Activated naive CD8-positive, alpha-beta T cell treated with anti-CD3 and anti-CD28 coated beads, Interleukin-2, amount 50 U/mL, for 16 hours (primary cell): Measurements from ENCODE around the gene YBX3.
"Not testable (repeated sequence)": the region's sequence is repeated elsewhere in the genome, so short reads cannot be mapped to it uniquely, and the experiment has no call there.

Experiments
- DNase-seq: peaks from one replicate; pipeline ENCODE4 v3.0.0-alpha.2; 2020; ENCODE audit warnings: low read depth, low spot score

Gene YBX3

DNA sequence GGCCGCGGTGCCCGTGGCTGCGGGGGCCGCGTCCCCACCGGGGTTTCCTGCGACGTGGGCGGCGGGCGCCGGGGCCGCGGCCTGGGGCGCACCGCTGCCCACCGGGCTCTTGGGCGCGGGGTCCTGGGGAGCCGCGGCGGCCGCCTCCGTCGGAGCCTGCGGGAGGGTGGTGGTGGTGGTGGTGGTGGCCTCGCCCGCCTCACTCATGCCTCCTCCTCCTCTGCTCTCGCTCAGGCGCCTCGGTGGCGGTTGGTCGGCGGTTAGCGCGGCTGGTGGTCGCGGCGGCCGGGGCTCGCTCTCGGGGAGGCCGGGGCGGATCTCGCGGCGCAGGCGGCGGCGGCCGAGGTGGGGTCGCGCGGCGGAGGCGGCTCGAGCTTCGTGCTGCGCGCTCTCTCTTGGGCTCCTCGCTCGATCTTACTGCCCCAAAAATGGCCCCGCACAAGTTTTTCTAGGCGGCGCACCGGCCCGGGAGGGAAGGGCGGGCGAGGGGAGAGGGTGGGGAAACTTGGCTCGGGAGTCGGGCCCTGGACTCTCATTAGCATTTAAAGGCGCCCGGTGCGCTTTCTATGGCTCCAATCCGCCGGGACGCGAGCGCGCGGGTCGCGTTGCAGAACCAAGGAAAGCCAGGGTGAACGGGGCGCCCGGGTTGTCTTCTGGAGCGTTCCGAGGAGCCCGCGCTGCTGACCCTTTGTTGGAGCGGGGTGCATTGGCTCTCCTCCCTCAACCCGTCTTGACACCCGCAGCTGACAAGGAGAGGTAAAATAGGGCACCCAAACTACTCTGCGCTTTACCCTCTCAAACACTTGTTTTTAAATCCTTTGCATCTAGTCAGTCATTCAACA, at the start of gene YBX3:
Gene YBX3 (minus strand): TSS at position 419 of the 842 bp plus-strand sequence. CDS start 212 bp downstream, at position 207.
- peak; percentile 41 for DNase-seq

DNA sequence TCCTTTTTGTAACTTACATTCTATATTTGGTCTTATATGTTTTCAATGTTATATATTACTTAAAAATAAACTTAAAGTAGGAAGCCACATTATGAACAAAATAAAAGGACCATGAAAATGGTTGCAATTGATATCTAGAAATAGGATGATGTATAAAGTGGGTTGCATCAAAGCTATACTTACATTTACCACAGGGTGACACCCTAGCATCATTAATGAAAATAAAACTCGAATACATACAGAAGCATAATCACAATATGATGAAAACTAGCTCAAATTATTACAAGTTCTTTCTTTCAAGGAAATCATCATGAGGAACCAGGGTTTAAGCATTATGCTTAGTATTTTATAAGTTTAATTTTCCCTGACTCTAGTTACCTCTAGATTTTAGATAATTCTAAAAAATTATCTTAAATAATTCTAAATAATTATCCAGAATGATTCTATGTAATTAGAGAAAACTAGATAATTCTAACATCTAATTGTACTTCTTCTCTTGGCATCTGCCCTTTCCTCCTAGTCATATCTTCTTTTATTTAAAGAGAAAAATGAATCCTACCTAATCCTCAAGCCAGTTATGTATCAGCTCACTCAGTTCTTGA, 48.1 kb upstream of the YBX3 start:
- no peak for DNase-seq

DNA sequence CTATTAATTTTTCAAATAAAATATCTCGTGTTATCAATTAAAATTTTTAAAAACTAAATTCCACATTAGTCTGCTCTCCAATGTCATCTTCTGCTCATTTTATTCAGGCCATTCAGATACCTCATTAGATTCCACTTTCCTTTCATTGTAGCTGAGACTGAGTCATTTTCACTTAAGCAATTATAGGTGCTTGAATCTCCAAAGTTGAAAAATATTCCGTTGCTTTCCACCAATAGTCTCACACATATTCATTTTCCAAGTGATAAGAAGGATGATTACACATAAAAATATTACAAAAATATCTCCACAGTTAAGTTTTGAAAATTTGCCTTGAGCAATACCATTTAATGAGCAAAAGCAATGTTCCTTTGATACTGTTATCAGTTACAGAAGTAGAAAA, 36.5 kb upstream of the YBX3 start:
- no peak for DNase-seq

DNA sequence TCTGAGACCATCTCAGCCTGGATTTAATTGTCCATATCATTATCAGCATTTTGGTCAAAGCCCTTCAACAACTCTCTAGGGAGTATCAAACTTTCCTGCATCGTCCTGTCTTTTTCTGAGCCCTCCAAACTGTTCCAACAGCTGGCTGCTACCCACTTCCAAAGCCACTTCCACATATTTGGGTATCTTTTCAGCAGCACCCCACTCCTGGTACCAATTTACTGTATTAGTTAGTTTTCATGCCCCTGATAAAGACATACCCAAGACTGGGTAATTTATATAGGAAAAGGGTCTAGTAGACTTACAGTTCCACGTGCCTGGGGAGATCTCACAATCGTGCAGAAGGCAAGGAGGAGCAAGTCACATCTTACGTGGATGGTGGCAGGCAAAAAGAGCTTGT, 33.1 kb upstream of the YBX3 start:
- DNase-seq = no peak

DNA sequence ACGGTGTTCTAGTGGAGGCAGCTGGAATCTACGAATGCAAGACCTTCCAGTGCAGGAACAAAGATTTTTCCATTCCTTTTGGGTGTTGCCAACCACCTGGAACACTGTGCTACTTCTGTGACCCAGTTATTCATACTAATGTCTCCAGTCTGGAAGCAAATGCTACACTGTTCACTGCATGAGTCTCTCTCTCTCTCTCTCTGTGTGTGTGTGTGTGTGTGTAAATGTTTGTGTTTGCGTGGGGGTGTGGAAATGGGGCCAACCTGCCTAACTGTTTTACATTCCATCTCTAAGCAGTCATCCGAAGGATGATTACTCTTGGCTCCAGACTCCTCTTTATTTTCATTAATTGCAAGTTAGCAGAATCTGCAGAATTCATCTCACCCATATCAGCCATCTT, 29.9 kb upstream of the YBX3 start:
- DNase-seq = no peak

DNA sequence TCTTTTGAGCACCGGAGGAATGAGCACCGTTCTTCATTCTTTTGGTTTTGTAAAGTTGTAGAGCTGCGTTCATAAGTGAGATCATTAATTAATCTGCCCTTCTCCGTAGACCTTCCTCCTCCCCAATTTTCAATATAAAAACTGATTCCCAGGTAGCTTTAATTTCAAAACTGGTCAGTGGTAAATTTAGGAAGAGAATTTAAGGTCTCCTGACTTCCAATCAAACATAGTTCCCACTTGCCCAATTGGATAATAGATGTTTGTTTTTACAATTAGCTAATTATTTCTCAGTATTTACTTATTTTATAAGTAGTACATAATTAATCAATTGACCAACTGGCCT, 27.2 kb upstream of the YBX3 start:
- no peak for DNase-seq

- peak; percentile 45 for DNase-seq
These were observed 26.7 kb upstream of the YBX3 start for GRCh38 chr12:10749700-10750384.

DNA sequence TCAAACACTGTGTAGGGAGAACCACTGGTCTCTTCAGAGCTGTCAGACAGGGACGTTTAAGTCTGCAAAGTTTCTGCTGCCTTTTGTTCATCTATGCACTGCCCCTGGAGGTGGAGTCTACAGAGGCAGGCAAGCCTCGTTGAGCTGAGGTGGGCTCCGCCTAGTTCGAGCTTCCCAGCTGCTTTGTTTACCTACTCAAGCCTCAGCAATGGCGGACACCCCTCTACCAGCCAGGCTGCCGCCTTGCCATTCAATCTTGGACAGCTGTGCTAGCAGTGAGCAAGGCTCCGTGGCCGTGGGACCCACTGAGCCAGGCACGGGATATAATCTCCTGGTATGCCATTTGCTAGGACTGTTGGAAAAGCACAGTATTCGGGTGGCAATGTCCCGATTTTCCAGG, 24.6 kb upstream of the YBX3 start:
- DNase-seq = no peak

- not testable (repeated sequence) for DNase-seq
These were observed 20.3 kb upstream of the YBX3 start for GRCh38 chr12:10743420-10743819.

DNA sequence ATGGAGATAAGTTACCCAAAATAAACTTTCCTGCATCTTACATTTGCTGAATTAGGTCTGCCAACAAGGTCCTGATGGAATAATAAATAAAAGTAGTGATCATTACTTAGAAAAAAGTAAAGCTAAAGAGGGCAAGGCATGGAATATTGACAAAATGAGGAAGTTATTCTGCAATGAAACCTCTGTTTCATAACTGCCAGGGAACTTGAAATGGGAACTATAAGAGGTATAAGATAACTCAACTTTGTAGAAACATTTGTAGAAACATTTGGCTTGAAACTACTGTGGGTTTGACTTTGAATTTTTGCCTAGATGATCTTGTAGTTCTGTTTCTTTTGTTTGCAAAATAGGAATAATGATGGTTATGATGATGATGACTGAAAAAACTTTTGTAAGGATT, 18.7 kb upstream of the YBX3 start:
- DNase-seq = no peak

GRCh38 chr12:10740182-10740581, 17.1 kb upstream of the YBX3 start:
- no peak for DNase-seq

GRCh38 chr12:10739157-10740118, 16.3 kb upstream of the YBX3 start:
- no peak for DNase-seq

DNA sequence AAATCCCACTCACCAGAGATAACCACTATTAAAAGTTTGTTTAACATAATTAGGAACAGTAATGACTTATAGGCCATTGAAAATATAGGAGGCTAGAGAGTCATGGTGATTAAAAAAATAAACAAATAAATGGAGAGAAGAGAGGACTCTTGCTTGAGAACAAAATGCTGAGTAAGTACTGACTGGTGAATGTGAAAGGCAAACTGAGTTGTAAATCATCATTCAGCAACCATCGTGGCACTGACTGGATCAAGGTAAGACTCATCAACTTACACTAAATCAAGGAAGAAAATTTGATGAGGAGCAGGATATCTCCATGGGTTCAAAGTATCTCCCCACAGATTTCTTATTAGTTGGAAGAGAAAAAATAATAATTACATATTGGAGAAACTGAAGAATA, 14.1 kb upstream of the YBX3 start:
- DNase-seq = no peak

GRCh38 chr12:10736463-10736862, 13.3 kb upstream of the YBX3 start:
- DNase-seq = no peak

GRCh38 chr12:10735428-10735827, 12.3 kb upstream of the YBX3 start:
- no peak for DNase-seq

GRCh38 chr12:10732549-10732948, 9.4 kb upstream of the YBX3 start:
- no peak for DNase-seq

- no peak for DNase-seq
These were observed 8.9 kb upstream of the YBX3 start for GRCh38 chr12:10732066-10732465.

GRCh38 chr12:10730559-10730958, 7.4 kb upstream of the YBX3 start:
- no peak for DNase-seq

GRCh38 chr12:10728091-10728490, 5.0 kb upstream of the YBX3 start:
- no peak for DNase-seq

DNA sequence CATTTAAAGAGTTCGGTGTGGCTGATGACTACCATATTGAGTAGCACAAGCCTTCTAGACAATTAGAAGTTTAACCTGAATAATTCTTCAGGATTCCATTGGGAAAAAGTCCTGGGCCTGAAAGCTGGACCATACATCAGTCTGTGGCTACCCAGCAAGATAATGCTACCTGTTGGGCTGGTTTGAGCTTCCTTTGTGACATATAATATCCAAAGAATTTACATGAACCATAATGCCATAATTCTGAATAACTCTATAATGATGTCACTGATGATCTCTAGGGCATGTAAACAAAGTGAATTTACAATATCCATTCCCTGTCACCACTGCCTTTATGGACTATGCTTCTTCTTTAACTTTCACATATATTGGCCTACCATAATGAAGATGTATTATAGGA, 3.8 kb upstream of the YBX3 start:
- no peak for DNase-seq

DNA sequence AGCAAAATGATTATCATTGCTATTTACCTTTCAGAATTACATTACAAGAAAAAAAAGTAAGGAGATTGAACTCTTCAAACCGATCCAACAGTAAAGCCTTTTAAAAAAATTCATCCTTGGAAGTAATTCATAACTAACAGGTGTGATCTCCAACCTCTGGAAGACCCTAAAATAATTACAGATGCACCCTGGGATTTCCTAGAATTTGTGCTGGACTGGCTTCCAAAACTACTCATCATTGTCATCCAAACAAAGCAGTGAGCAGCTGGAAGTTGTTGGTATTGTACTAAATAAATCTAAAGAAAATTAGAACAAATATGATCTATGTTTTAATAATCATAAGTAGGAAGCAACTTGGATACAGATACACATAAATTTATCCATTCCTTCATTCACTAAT, 1.9 kb upstream of the YBX3 start:
- DNase-seq = no peak

DNA sequence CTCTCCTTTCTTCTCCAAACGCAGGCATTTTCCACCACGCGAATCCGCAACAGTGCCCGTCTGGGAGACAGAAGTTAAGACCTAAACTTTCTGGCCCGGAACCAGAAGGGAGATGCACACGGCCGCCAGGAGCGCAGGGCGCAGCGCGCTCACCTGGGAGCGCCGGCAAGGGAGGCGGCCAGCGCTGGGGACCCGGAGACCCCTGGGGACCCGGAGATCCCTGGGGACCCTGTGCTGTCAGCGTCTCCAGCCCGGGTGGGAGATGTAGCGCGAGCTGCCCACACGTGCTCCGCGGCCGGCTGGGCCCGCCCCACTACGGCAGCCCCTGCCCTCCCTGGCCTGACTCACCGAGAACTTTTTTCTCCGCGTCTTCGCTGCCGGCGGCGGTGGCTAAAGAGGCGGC, 620 bp downstream of the YBX3 start:
- DNase-seq = peak; percentile 39
